H1 (cell line): ENCODE data around the gene SV2B.

Source experiments
- CHD1 ChIP-seq: IDR thresholded peaks from 2 replicates; pipeline ENCODE4 v1.6.1; 2012; ENCODE audit warnings: low read depth, low read length, improper control_type of control experiment
- CHD2 ChIP-seq: IDR thresholded peaks from 2 replicates; pipeline ENCODE4 v1.6.1; 2012; ENCODE audit warnings: low read length, improper control_type of control experiment
- CTCF ChIP-seq, 3 experiments: IDR thresholded peaks; 1 replicate in 2 of 3; 2 replicates in 1 of 3; pipeline versions ENCODE4 v1.5.1 to v1.6.1; 2011; ENCODE audit warnings: low read length in 3 of 3, mild to moderate bottlenecking in 3 of 3, inconsistent platforms in 2 of 3, low read depth in 1 of 3, moderate library complexity in 1 of 3; ENCODE audit not compliant: insufficient read depth in 1 of 3; ENCODE audit errors: control extremely low read depth in 1 of 3
- EGR1 ChIP-seq: IDR thresholded peaks from 2 replicates; pipeline ENCODE4 v1.6.1; 2011; ENCODE audit warnings: low read depth, low read length, borderline replicate concordance
- EP300 ChIP-seq, 2 experiments: IDR thresholded peaks; 1 replicate in 1 of 2; 2 replicates in 1 of 2; pipeline ENCODE4 v1.6.1; 2011 to 2012; ENCODE audit warnings: low read depth in 2 of 2, low read length in 2 of 2, mild to moderate bottlenecking in 2 of 2, borderline replicate concordance in 1 of 2, inconsistent platforms in 1 of 2, moderate library complexity in 1 of 2
- EZH2 ChIP-seq: fragments of 200-600 bp; sonication (generic); IDR thresholded peaks from 2 replicates; pipeline ENCODE4 v1.7.1; 2012; ENCODE audit warnings: low read depth, mild to moderate bottlenecking, moderate library complexity, low read length, inconsistent platforms; ENCODE audit not compliant: severe bottlenecking
- POLR2AphosphoS5 ChIP-seq: IDR thresholded peaks from 2 replicates; pipeline ENCODE4 v1.6.1; 2011; ENCODE audit warnings: low read depth, low read length
- RNF2 ChIP-seq: fragments of 200-900, 300-1000 bp; sonication (generic); IDR thresholded peaks from 2 replicates; pipeline ENCODE4 v1.7.1; 2016; ENCODE audit warnings: borderline replicate concordance, low read depth, mild to moderate bottlenecking, antibody characterized with exemption, low read length; ENCODE audit not compliant: poor library complexity, severe bottlenecking; ENCODE audit errors: missing control alignments
- USF2 ChIP-seq: IDR thresholded peaks from 2 replicates; pipeline ENCODE4 v1.6.1; 2011; ENCODE audit warnings: low read length, improper control_type of control experiment
- TF ChIP-seq, protein P1 (sequence below): IDR thresholded peaks from 2 replicates; pipeline ENCODE4 v1.6.1; 2012; ENCODE audit warnings: low read length, inconsistent platforms

DNA sequence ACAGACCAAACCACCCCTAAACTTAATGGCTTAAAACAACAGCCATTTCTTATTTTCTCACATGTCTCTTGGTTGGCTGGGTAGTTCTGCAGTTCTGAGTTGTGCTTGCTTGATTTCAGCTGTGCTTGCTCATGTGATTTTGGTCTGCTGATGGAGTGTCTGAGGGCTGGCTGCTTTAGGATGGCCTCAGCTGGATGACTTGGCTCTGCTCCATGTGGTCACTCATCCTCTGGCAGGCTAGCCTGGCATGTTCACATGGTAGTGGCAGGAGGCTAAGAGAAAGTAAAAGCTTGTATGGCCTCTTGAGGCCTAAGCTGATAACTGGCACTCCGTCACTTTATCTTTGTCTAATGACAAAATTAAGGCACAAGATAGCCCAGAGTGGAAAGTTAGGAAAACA is 4.1 kb downstream of the SV2B start:
- no peak for TF ChIP-seq CHD1
- TF ChIP-seq EZH2, result no peak
- no peak for TF ChIP-seq CTCF (IDR thresholded peaks at IDR 0.05; ENCODE audit: control extremely low read depth in 1 of 3, insufficient read depth in 1 of 3, low read depth in 1 of 3, low read length in 3 of 3)
- no peak for TF ChIP-seq EP300 (IDR thresholded peaks at IDR 0.05; ENCODE audit: borderline replicate concordance in 1 of 2, low read depth in 2 of 2, low read length in 2 of 2)
- TF ChIP-seq, protein P1, sequence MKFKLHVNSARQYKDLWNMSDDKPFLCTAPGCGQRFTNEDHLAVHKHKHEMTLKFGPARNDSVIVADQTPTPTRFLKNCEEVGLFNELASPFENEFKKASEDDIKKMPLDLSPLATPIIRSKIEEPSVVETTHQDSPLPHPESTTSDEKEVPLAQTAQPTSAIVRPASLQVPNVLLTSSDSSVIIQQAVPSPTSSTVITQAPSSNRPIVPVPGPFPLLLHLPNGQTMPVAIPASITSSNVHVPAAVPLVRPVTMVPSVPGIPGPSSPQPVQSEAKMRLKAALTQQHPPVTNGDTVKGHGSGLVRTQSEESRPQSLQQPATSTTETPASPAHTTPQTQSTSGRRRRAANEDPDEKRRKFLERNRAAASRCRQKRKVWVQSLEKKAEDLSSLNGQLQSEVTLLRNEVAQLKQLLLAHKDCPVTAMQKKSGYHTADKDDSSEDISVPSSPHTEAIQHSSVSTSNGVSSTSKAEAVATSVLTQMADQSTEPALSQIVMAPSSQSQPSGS, result no peak
- TF ChIP-seq POLR2AphosphoS5, result no peak
- no peak for TF ChIP-seq CHD2
- no peak for TF ChIP-seq EGR1
- no peak for TF ChIP-seq USF2
- no peak for TF ChIP-seq RNF2
